HCT116 (cell line): Measurements from ENCODE around the gene CSAD. TPM values are rescaled to one million over a fixed set of nuclear protein-coding genes. Genes with fewer than 3 reads are reported as not detected.

Source experiments
- ATAC-seq: fragments of 200-7000 bp; cut with Tn5 transposase; 2 replicates; pipeline ENCODE4 v1.9.1; 2020; ENCODE audit warnings: mild to moderate bottlenecking, moderate library complexity
- BruUV-seq: library from RNA; stranded (reverse); fragments of 400-500 nt; replicated peaks from 2 replicates; lab custom pipeline; 2021; lab: Mats Ljungman, UMichigan
- CTCF ChIA-PET: fragments of 300-600 bp; sonication (Branson Sonifier 250); formaldehyde crosslinking; loops from one replicate; lab custom pipeline; 2021; ENCODE audit warnings: antibody characterized with exemption; lab: Charles Lee
- POLR2A ChIA-PET: fragments of 300-600, 350-600 bp; sonication (Branson Sonifier 250); formaldehyde crosslinking; loops from one replicate; lab custom pipeline; 2021; ENCODE audit warnings: antibody characterized with exemption; lab: Charles Lee
- RAD21 ChIA-PET, 2 experiments: fragments of 300-600 bp; sonication (Branson Sonifier 250); formaldehyde crosslinking; loops; one replicate each; lab custom pipeline; 2023; ENCODE audit warnings: low total read pairs in 2 of 2; ENCODE audit not compliant: uncharacterized antibody in 2 of 2, unreplicated experiment in 2 of 2, low non-redundant PET in 1 of 2; lab: Charles Lee
- DNase-seq: peaks from one replicate; pipeline ENCODE4 v3.0.0-alpha.2; 2010; ENCODE audit warnings: low read depth, low spot score
- H2AFZ ChIP-seq: fragments of 200-600 bp; shearing (Covaris generic), sonication (generic); 2 replicates; pipeline ENCODE4 v1.6.1; 2017; ENCODE audit warnings: low read depth, mixed run types, mixed read lengths, antibody characterized with exemption, low read length; ENCODE audit not compliant: poor library complexity, severe bottlenecking
- H3K27ac ChIP-seq: 2 replicates; pipeline ENCODE4 v1.5.1; 2012; ENCODE audit warnings: low read depth, low read length
- H3K27me3 ChIP-seq: fragments of 200-600 bp; sonication (generic); 2 replicates; pipeline ENCODE4 v1.6.1; 2016; ENCODE audit warnings: mixed run types, low read length, mixed read lengths; ENCODE audit not compliant: insufficient read depth
- H3K36me3 ChIP-seq, 2 experiments: fragments of 200-500 bp in 1 of 2; fragments of 200-600 bp in 1 of 2; sonication (Bioruptor generic) in 1 of 2; sonication (generic) in 1 of 2; 2 replicates each; pipeline versions ENCODE4 v1.5.1 to v1.6.1; 2014 to 2016; ENCODE audit warnings: low read length in 2 of 2, inconsistent platforms in 1 of 2, mixed read lengths in 1 of 2, mixed run types in 1 of 2; ENCODE audit not compliant: insufficient read depth in 2 of 2, control insufficient read depth in 1 of 2
- H3K4me1 ChIP-seq, 2 experiments: fragments of 200-600 bp in 1 of 2; sonication (generic) in 1 of 2; 2 replicates each; pipeline versions ENCODE4 v1.5.1 to v1.6.1; 2012 to 2017; ENCODE audit warnings: low read length in 2 of 2, inconsistent platforms in 1 of 2, mild to moderate bottlenecking in 1 of 2, mixed read lengths in 1 of 2, mixed run types in 1 of 2, moderate library complexity in 1 of 2; ENCODE audit not compliant: insufficient read depth in 2 of 2, control insufficient read depth in 1 of 2
- H3K4me2 ChIP-seq: fragments of 200-600 bp; sonication (generic); 2 replicates; pipeline ENCODE4 v1.6.1; 2017; ENCODE audit warnings: mixed run types, low read length, mixed read lengths
- H3K4me3 ChIP-seq, 2 experiments: fragments of 200-600 bp in 1 of 2; sonication (generic) in 1 of 2; replicated peaks in 1 of 2; 2 replicates each; pipeline ENCODE4 v1.5.1; 2011 to 2016; ENCODE audit warnings: low read length in 2 of 2, control low read depth in 1 of 2, low read depth in 1 of 2, mild to moderate bottlenecking in 1 of 2, mixed read lengths in 1 of 2, mixed run types in 1 of 2
- H3K79me2 ChIP-seq: fragments of 200-600 bp; sonication (generic); 2 replicates; pipeline ENCODE4 v1.6.1; 2017; ENCODE audit warnings: mild to moderate bottlenecking, mixed run types, low read length, moderate library complexity, mixed read lengths; ENCODE audit not compliant: insufficient read depth
- H3K9ac ChIP-seq: fragments of 200-600 bp; sonication (generic); 2 replicates; pipeline ENCODE4 v1.6.1; 2016; ENCODE audit warnings: low read length, mixed read lengths
- H3K9me2 ChIP-seq: fragments of 200-600 bp; sonication (generic), shearing (Covaris generic); 2 replicates; pipeline ENCODE4 v1.6.1; 2017; ENCODE audit warnings: mixed run types, mild to moderate bottlenecking, moderate library complexity; ENCODE audit not compliant: insufficient read depth
- H3K9me3 ChIP-seq, 2 experiments: fragments of 200-500 bp in 1 of 2; fragments of 200-600 bp in 1 of 2; sonication (Bioruptor generic) in 1 of 2; sonication (generic) in 1 of 2; 2 replicates each; pipeline ENCODE4 v1.6.1; 2014 to 2017; ENCODE audit warnings: low read length in 2 of 2, mixed read lengths in 2 of 2, inconsistent platforms in 1 of 2, low read depth in 1 of 2, mild to moderate bottlenecking in 1 of 2, mixed run types in 1 of 2, moderate library complexity in 1 of 2; ENCODE audit not compliant: control insufficient read depth in 1 of 2, insufficient read depth in 1 of 2
- H4K20me1 ChIP-seq: fragments of 200-600 bp; sonication (generic), shearing (Covaris generic); 2 replicates; pipeline ENCODE4 v1.6.1; 2017; ENCODE audit warnings: mixed run types, mild to moderate bottlenecking, moderate library complexity; ENCODE audit not compliant: insufficient read depth
- CBX3 ChIP-seq: IDR thresholded peaks from 2 replicates; pipeline ENCODE4 v1.6.1; 2012; ENCODE audit warnings: low read depth
- CTCF ChIP-seq, 3 experiments: fragments of 200-600 bp in 1 of 3; sonication (generic) in 1 of 3; IDR thresholded peaks in 2 of 3; conservative IDR thresholded peaks in 1 of 3; 2 replicates each; pipeline ENCODE4 v1.5.1; 2012 to 2017; ENCODE audit warnings: low read depth in 2 of 3, low read length in 2 of 3, antibody characterized with exemption in 1 of 3, borderline replicate concordance in 1 of 3, control low read depth in 1 of 3, mild to moderate bottlenecking in 1 of 3, mixed read lengths in 1 of 3, mixed run types in 1 of 3, moderate library complexity in 1 of 3; ENCODE audit not compliant: insufficient read depth in 1 of 3
- EZH2phosphoT487 ChIP-seq: fragments of 200-600 bp; IDR thresholded peaks from 2 replicates; pipeline ENCODE4 v1.6.1; 2018; ENCODE audit warnings: antibody characterized with exemption, borderline replicate concordance
- FOSL1 ChIP-seq: IDR thresholded peaks from 2 replicates; pipeline ENCODE4 v1.6.1; 2012; ENCODE audit warnings: low read depth
- POLR2A ChIP-seq: IDR thresholded peaks from 2 replicates; pipeline ENCODE4 v1.7.0; 2011; ENCODE audit warnings: borderline replicate concordance; ENCODE audit not compliant: insufficient read depth, insufficient read length; ENCODE audit errors: extremely low read depth
- POLR2AphosphoS5 ChIP-seq: IDR thresholded peaks from 2 replicates; pipeline ENCODE4 v1.6.1; 2011; ENCODE audit warnings: mild to moderate bottlenecking, low read depth, low read length, moderate library complexity
- RAD21 ChIP-seq: IDR thresholded peaks from 2 replicates; pipeline ENCODE4 v1.6.1; 2012; ENCODE audit warnings: low read depth, mild to moderate bottlenecking
- SIN3A ChIP-seq: IDR thresholded peaks from 2 replicates; pipeline ENCODE4 v1.6.1; 2012; ENCODE audit warnings: low read depth
- SRF ChIP-seq: IDR thresholded peaks from 2 replicates; pipeline ENCODE4 v1.6.1; 2012; ENCODE audit warnings: low read depth
- TCF7L2 ChIP-seq: IDR thresholded peaks from 2 replicates; pipeline ENCODE4 v1.7.0; 2011; ENCODE audit warnings: borderline replicate concordance, inconsistent platforms; ENCODE audit not compliant: insufficient read depth, insufficient read length; ENCODE audit errors: extremely low read depth
- ZBTB33 ChIP-seq: IDR thresholded peaks from 2 replicates; pipeline ENCODE4 v1.6.1; 2011; ENCODE audit warnings: mild to moderate bottlenecking, low read length, moderate library complexity; ENCODE audit not compliant: insufficient replicate concordance; ENCODE audit errors: extremely low read depth
- ZNF274 ChIP-seq: fragments of 200-500 bp; sonication (Bioruptor generic); IDR thresholded peaks from 2 replicates; pipeline ENCODE4 v1.6.1; 2014; ENCODE audit warnings: mild to moderate bottlenecking, low read depth, low read length, inconsistent platforms
- intact Hi-C: fragments of 100-400 bp; cut with micrococcal nuclease; formaldehyde crosslinking; loops from 2 replicates; pipeline ENCODE4 v1.10.0; 2022
- total RNA-seq: library from RNA; stranded (reverse); gene quantifications from one replicate; pipeline ENCODE4 v1.2.1, GENCODE V29; 2021; ENCODE audit not compliant: unreplicated experiment

CSAD gene
- total RNA-seq, 1 experiment from 2014 or later, result 20.3 TPM

- Histone ChIP-seq H3K4me1 (peaks cover 11 to 18% of the 10 kb centered on the region in 2 experiments), H3K4me2 (no peak overlapping the region), H4K20me1 (no peaks in the 10 kb centered on the region), H3K79me2 (peaks cover 34% of the 10 kb centered on the region), H3K27me3 (no peaks in the 10 kb centered on the region), H3K36me3 (peaks cover 47 to 52% of the 10 kb centered on the region in 2 experiments; a peak in 3 of 4 replicates), H3K9ac (no peak overlapping the region), H3K4me3 (no peak overlapping the region), H2AFZ (no peak overlapping the region), H3K9me2 (no peaks in the 10 kb centered on the region), H3K9me3 (no peaks in the 10 kb centered on the region), H3K27ac (no peak overlapping the region)
- TF ChIP-seq FOSL1, result no peak
- no peak for TF ChIP-seq POLR2A
- TF ChIP-seq RAD21, result 0 out of 2 replicates have a peak, but pooled peaks have one; percentile 17
- peak; percentile 9 to 23 (median 16); a peak in 3 of 6 replicates for TF ChIP-seq CTCF (IDR thresholded peaks at IDR 0.05 in 2 of 3, conservative IDR thresholded peaks at IDR 0.05 in 1 of 3; ENCODE audit: borderline replicate concordance in 1 of 3, insufficient read depth in 1 of 3, low read depth in 2 of 3, low read length in 2 of 3)
- TF ChIP-seq TCF7L2, result no peak
- intact Hi-C loops, result no loop called here
- DNase-seq (no peak), ATAC-seq (no peak)
- ChIA-PET CTCF (interaction anchor here (0.6 to 1.5 kb wide), 2 partner anchors 11 to 91 kb away, joined by 3 to 5 read pairs; no protein-coding TSS in a partner anchor), POLR2A (no interaction called here), RAD21 (no interaction called here)
- BruUV-seq, result no TSS peak
Observed at GRCh38 chr12:53185582-53186153, 4.9 kb upstream of the CSAD start.

- ChIA-PET CTCF (interaction anchor here (1.5 kb wide), 1 partner anchor 10 kb away, joined by 5 read pairs; no protein-coding TSS in a partner anchor), RAD21 (no interaction called here), POLR2A (no interaction called here)
- peaks cover 34% of the 10 kb centered on the region for H3K79me2 ChIP-seq
- H3K4me3 ChIP-seq, result no peak overlapping the region
- ATAC-seq, result no peak
- H3K27me3 ChIP-seq, result no peaks in the 10 kb centered on the region
- no peak overlapping the region for H3K4me2 ChIP-seq
- DNase-seq, result no peak
- intact Hi-C loops, result no loop called here
- no peaks in the 10 kb centered on the region for H3K9me2 ChIP-seq
- H4K20me1 ChIP-seq, result no peaks in the 10 kb centered on the region
- peaks cover 47 to 52% of the 10 kb centered on the region in 2 experiments; a peak in 3 of 4 replicates for H3K36me3 ChIP-seq
- BruUV-seq, result no TSS peak
- H3K4me1 ChIP-seq, result peaks cover 8 to 16% of the 10 kb centered on the region in 2 experiments
- no peak overlapping the region for H3K9ac ChIP-seq
- no peak overlapping the region for H2AFZ ChIP-seq
- no peak overlapping the region for H3K27ac ChIP-seq
- H3K9me3 ChIP-seq, result no peaks in the 10 kb centered on the region
- TF ChIP-seq ZBTB33 (no peak), SRF (no peak), CTCF (IDR thresholded peaks at IDR 0.05 in 2 of 3, conservative IDR thresholded peaks at IDR 0.05 in 1 of 3; ENCODE audit: borderline replicate concordance in 1 of 3, insufficient read depth in 1 of 3, low read depth in 2 of 3, low read length in 2 of 3) (no peak), POLR2AphosphoS5 (no peak), ZNF274 (no peak), RAD21 (no peak), CBX3 (no peak), SIN3A (no peak), EZH2phosphoT487 (no peak)
Observed at GRCh38 chr12:53184828-53185227, 4.1 kb upstream of the CSAD start.
